ENCODE data around the gene RBMS3. TPM values are rescaled to one million over a fixed set of nuclear protein-coding genes. Genes with fewer than 3 reads are reported as not detected.

The RBMS3 gene
- total RNA-seq, 1 experiment from 2014 or later: 74.2 TPM

GRCh38 chr3:29544701-29545363 is 264.0 kb downstream of the RBMS3 start:
- H3K36me3 Mint-ChIP-seq (ENCODE audit: insufficient read depth, unreplicated experiment): peaks cover 12% of the 10 kb centered on the region
- ChIA-PET POLR2A (no interaction called here), CTCF (interaction anchor here (0.7 kb wide), 1 partner anchor 604 kb away, joined by 4 read pairs; no protein-coding TSS in a partner anchor)
- H3K4me3 Mint-ChIP-seq (ENCODE audit: unreplicated experiment): no peak overlapping the region
- intact Hi-C loops (cut with micrococcal nuclease): no loop called here
- no peak for TF ChIP-seq CTCF (IDR thresholded peaks at IDR 0.05; ENCODE audit: unreplicated experiment)
- peaks cover 5% of the 10 kb centered on the region for H3K4me1 Mint-ChIP-seq (ENCODE audit: insufficient read depth, unreplicated experiment)
- no TSS peak for BruUV-seq (replicated peaks)
- H3K27ac Mint-ChIP-seq (ENCODE audit: low read depth, unreplicated experiment): peak overlapping the region; percentile 32
- DNase-seq (ENCODE audit: unreplicated experiment): no peak
- H3K9me3 Mint-ChIP-seq (ENCODE audit: unreplicated experiment): no peaks in the 10 kb centered on the region
- H3K27me3 Mint-ChIP-seq (ENCODE audit: insufficient read depth, unreplicated experiment): no peaks in the 10 kb centered on the region

GRCh38 chr3:29545615-29546014 is 264.7 kb downstream of the RBMS3 start:
- H3K27me3 Mint-ChIP-seq (ENCODE audit: insufficient read depth, unreplicated experiment): no peaks in the 10 kb centered on the region
- DNase-seq (ENCODE audit: unreplicated experiment): no peak
- peaks cover 16% of the 10 kb centered on the region for H3K36me3 Mint-ChIP-seq (ENCODE audit: insufficient read depth, unreplicated experiment)
- POLR2A ChIA-PET: no interaction called here
- no TSS peak for BruUV-seq (replicated peaks)
- TF ChIP-seq CTCF (IDR thresholded peaks at IDR 0.05; ENCODE audit: unreplicated experiment): no peak
- peaks cover 5% of the 10 kb centered on the region for H3K4me1 Mint-ChIP-seq (ENCODE audit: insufficient read depth, unreplicated experiment)
- no peaks in the 10 kb centered on the region for H3K9me3 Mint-ChIP-seq (ENCODE audit: unreplicated experiment)
- H3K4me3 Mint-ChIP-seq (ENCODE audit: unreplicated experiment): no peak overlapping the region
- no peak overlapping the region for H3K27ac Mint-ChIP-seq (ENCODE audit: low read depth, unreplicated experiment)
- intact Hi-C loops (cut with micrococcal nuclease): no loop called here
- CTCF ChIA-PET: interaction anchor here (0.7 kb wide), 1 partner anchor 630 kb away, joined by 3 read pairs; no protein-coding TSS in a partner anchor

- CTCF ChIA-PET: no interaction called here
- no peak overlapping the region for H3K27ac Mint-ChIP-seq (ENCODE audit: low read depth, unreplicated experiment)
- DNase-seq (ENCODE audit: unreplicated experiment): no peak
- no peaks in the 10 kb centered on the region for H3K9me3 Mint-ChIP-seq (ENCODE audit: unreplicated experiment)
- no peak overlapping the region for H3K4me3 Mint-ChIP-seq (ENCODE audit: unreplicated experiment)
- intact Hi-C loops (cut with micrococcal nuclease): no loop called here
- POLR2A ChIA-PET: no interaction called here
- peaks cover 16% of the 10 kb centered on the region for H3K36me3 Mint-ChIP-seq (ENCODE audit: insufficient read depth, unreplicated experiment)
- no peak for TF ChIP-seq CTCF (IDR thresholded peaks at IDR 0.05; ENCODE audit: unreplicated experiment)
- peaks cover 6% of the 10 kb centered on the region for H3K4me1 Mint-ChIP-seq (ENCODE audit: insufficient read depth, unreplicated experiment)
- no peaks in the 10 kb centered on the region for H3K27me3 Mint-ChIP-seq (ENCODE audit: insufficient read depth, unreplicated experiment)
- BruUV-seq (replicated peaks): no TSS peak
Measured at GRCh38 chr3:29552051-29552450, 271.2 kb downstream of the RBMS3 start.

DNA sequence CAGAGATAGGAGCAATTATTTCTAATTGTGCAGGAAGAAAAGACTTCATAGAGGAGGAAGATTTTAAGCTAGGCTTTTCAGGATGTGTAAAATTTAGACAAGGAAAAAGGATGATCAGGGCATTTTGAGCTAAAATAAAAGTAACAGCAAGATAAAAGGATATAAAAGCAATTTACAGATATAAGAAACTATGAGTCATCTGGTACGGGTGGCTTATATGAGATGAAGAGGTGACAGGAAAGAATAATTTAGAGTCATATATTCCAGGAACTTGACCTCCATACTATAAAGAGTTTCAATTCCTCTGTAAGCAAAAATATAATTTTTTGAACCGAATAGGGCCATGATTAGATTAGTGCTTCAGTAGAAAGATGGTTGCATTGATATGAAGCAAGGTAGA is 273.7 kb downstream of the RBMS3 start:
- POLR2A ChIA-PET: no interaction called here
- Mint-ChIP-seq H3K36me3 (ENCODE audit: insufficient read depth, unreplicated experiment) (peaks cover 17% of the 10 kb centered on the region), H3K4me3 (ENCODE audit: unreplicated experiment) (no peak overlapping the region), H3K27ac (ENCODE audit: low read depth, unreplicated experiment) (no peak overlapping the region), H3K27me3 (ENCODE audit: insufficient read depth, unreplicated experiment) (no peaks in the 10 kb centered on the region), H3K9me3 (ENCODE audit: unreplicated experiment) (no peaks in the 10 kb centered on the region), H3K4me1 (ENCODE audit: insufficient read depth, unreplicated experiment) (peaks cover 6% of the 10 kb centered on the region)
- BruUV-seq (replicated peaks): no TSS peak
- DNase-seq (ENCODE audit: unreplicated experiment): no peak
- TF ChIP-seq CTCF (IDR thresholded peaks at IDR 0.05; ENCODE audit: unreplicated experiment): no peak
- intact Hi-C loops (cut with micrococcal nuclease): no loop called here
- CTCF ChIA-PET: no interaction called here

Measured in MCF 10A (cell line).